ENCODE data around the gene ARHGAP25. TPM values are rescaled to one million over a fixed set of nuclear protein-coding genes. Genes with fewer than 3 reads are reported as not detected.

Gene ARHGAP25
- total and polyA plus RNA-seq, 2 of the 4 experiments (the other 2 are of a cell fraction) = 0.29 to 0.36 TPM

- Histone ChIP-seq H2BK120ac (ENCODE audit: low read depth, low read length) (peak overlapping the region; percentile 37; the same call in 1 of the 2 replicates), H2BK15ac (ENCODE audit: low read depth, low read length) (peak overlapping the region; percentile 56; the same call in 1 of the 3 replicates), H3K14ac (replicated peaks; ENCODE audit: low read depth, low read length) (peak overlapping the region; percentile 2; the same call in 1 of the 2 replicates), H3K79me1 (ENCODE audit: low read depth in 1 of 2, low read length in 2 of 2) (no peaks in the 10 kb centered on the region), H4K5ac (ENCODE audit: low read depth, low read length) (no peak overlapping the region), H3K4me2 (ENCODE audit: low read depth, low read length) (no peak overlapping the region), H3K9ac (ENCODE audit: low read depth, low read length) (no peak overlapping the region), H3K36me3 (ENCODE audit: control insufficient read depth, insufficient read depth, low read length) (no peaks in the 10 kb centered on the region), H3K27me3 (ENCODE audit: control insufficient read depth, insufficient read depth, low read length) (no peaks in the 10 kb centered on the region), H3K9me1 (ENCODE audit: insufficient read depth, low read length) (peaks cover 6% of the 10 kb centered on the region; the same call in 1 of the 2 replicates), H4K20me1 (ENCODE audit: insufficient read depth, low read length) (no peaks in the 10 kb centered on the region), H3K27ac (ENCODE audit: insufficient read depth, low read length) (no peak overlapping the region), H3K9me3 (ENCODE audit: control insufficient read depth, insufficient read depth, low read length) (no peaks in the 10 kb centered on the region), H3K4me3 (ENCODE audit: insufficient read depth, low read depth, low read length) (no peak overlapping the region), H2AK5ac (ENCODE audit: low read depth, low read length) (peak overlapping the region; percentile 64; the same call in 1 of the 2 replicates), H3K18ac (ENCODE audit: low read depth, low read length) (no peak overlapping the region; the same call in 1 of the 2 replicates), H2AK9ac (replicated peaks; ENCODE audit: low read depth, low read length, poor library complexity) (no peak overlapping the region), H2BK5ac (ENCODE audit: low read depth, low read length, poor library complexity, severe bottlenecking) (no peak overlapping the region), H4K8ac (ENCODE audit: low read depth in 2 of 2, low read length in 2 of 2) (peak overlapping the region; percentile 6 to 37; a peak in 2 of 4 replicates), H2AFZ (replicated peaks; ENCODE audit: low read length, poor library complexity) (no peak overlapping the region), H4K91ac (ENCODE audit: insufficient read depth, low read depth, low read length) (no peak overlapping the region), H3K56ac (ENCODE audit: extremely low read depth, insufficient read depth, low read length) (no peak overlapping the region), H2BK20ac (ENCODE audit: low read depth, low read length) (no peak overlapping the region), H3K4me1 (ENCODE audit: control insufficient read depth, insufficient read depth, low read length) (peaks cover 10% of the 10 kb centered on the region), H3K23ac (ENCODE audit: low read depth, low read length) (no peak overlapping the region), H3K4ac (ENCODE audit: low read depth, low read length) (no peak overlapping the region)
- dilution Hi-C loops (cut with HindIII; ENCODE audit: low sequenced_read_pairs, unreplicated experiment) = no loop called here
- no peak for ATAC-seq (ENCODE audit: low read depth)
- BruUV-seq (replicated peaks) = no TSS peak
- ChIA-PET POLR2A (ENCODE audit: unreplicated experiment) (no interaction called here), CTCF (interaction anchor here (0.7 to 1.5 kb wide), 2 partner anchors 15 to 64 kb away, joined by 3 to 5 read pairs; no protein-coding TSS in a partner anchor)
- no CpG with 5 or more reads among the region's 3 CpGs for WGBS, 2 experiments (ENCODE audit: extremely low coverage in 2 of 2, insufficient read length in 1 of 2)
- no peak for DNase-seq
- TF ChIP-seq MAFK (IDR thresholded peaks at IDR 0.05; ENCODE audit: low read depth, low read length) = no peak
- TF ChIP-seq FOS (IDR thresholded peaks at IDR 0.05; ENCODE audit: low read depth, low read length) = no peak
- no peak for TF ChIP-seq MAZ (IDR thresholded peaks at IDR 0.05; ENCODE audit: borderline replicate concordance, low read depth, low read length)
- in situ Hi-C loops (cut with MboI; ENCODE audit: low sequenced_read_pairs) = no loop called here
- intact Hi-C loops (cut with micrococcal nuclease) = no loop called here
Measured at GRCh38 chr2:68734176-68734575, 435 bp upstream of the ARHGAP25 start.
